CD4-positive, alpha-beta T cell treated with Interferon gamma for 1 hour (primary cell): ENCODE data around the gene TNK1.
A peak's percentile ranks its signal among the peaks of the same experiment; 100 is the strongest.

ENCODE experiments used
- DNase-seq: peaks from one replicate; pipeline ENCODE4 v3.0.0-alpha.2; 2020

The TNK1 gene

GRCh38 chr17:7413346-7413985, 32.6 kb downstream of the TNK1 start:
- no peak for DNase-seq

GRCh38 chr17:7414837-7415236, 33.9 kb downstream of the TNK1 start:
- no peak for DNase-seq

GRCh38 chr17:7415784-7416183, 34.9 kb downstream of the TNK1 start:
- DNase-seq, result no peak

DNA sequence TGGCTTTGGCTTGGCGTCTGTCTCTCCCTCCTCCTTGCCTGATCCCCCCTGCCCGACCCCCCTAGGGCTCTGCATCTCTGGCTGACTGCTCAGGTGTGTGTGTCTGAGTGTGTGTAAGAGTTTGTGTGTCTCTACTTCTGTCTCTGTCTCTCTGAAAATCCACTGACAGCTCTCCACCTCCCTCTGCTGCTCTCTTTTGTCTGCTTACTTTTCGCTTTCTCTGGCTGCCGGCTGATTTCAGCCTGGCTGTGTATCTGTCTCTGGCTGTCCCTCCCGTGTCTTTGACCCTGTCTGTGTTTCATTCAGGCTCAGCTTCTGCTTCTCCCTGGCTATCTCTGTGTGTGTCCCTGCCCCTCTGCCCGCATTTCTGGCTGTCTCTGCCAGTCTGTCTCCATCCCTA, 35.4 kb downstream of the TNK1 start:
- DNase-seq, result no peak

DNA sequence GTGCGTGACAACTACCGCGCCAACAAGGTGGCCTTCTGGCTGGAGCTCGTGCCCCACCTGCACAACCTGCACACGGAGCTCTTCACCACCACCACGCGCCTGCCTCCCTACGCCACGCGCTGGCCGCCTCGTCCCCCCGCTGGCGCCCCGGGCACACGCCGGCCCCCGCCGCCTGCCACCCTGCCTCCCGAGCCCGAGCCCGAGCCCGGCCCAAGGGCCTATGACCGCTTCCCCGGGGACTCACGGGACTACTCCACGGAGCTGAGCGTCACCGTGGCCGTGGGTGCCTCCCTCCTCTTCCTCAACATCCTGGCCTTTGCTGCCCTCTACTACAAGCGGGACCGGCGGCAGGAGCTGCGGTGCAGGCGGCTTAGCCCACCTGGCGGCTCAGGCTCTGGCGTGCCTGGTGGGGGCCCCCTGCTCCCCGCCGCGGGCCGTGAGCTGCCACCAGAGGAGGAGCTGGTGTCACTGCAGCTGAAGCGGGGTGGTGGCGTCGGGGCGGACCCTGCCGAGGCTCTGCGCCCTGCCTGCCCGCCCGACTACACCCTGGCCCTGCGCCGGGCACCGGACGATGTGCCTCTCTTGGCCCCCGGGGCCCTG, 36.3 kb downstream of the TNK1 start:
- DNase-seq, result no peak

GRCh38 chr17:7418472-7419152, 37.7 kb downstream of the TNK1 start:
- no peak for DNase-seq

DNA sequence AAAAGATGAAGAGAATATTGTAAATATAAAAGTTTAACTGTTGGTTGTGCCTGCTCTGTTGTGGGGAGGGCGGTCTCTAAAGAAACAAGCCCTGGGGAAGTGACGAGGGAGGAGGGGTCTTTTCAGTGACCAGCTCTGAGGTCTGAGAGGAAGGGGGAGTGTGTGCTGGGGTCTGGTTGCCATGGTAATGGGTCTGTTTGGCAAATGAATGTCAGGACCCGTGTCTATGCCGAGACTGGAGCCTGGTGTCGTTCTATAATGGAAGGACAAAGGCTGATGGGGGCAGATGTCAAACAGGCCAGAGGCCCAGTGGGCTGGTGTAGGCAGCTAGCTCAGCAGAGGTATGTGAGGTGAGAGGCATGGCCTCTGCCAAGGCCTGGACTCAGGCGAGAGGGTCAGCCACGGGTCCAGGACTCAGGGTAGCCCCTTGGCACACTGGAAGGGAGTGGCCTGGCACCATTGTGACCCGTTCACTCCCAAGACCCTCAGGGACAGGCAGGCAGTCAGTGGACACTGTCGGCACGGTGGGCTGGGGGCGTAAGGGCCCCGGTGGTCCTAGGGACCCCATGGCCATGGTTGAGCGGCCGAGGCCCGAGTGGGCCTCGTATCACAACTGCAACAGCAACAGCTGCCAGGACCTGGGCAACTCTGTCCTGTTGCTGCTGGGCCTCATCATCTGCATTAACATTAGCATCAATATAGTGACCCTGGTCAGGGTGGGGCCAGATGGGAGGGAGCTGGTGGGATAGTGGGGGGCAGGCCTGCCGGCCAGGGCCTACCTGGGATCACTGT, 39.1 kb downstream of the TNK1 start, which contains the start of gene SPEM1:
Gene SPEM1 (plus strand): TSS at position 506 of the 792 bp plus-strand sequence. CDS start 61 bp downstream, at position 567.
- DNase-seq, result no peak

DNA sequence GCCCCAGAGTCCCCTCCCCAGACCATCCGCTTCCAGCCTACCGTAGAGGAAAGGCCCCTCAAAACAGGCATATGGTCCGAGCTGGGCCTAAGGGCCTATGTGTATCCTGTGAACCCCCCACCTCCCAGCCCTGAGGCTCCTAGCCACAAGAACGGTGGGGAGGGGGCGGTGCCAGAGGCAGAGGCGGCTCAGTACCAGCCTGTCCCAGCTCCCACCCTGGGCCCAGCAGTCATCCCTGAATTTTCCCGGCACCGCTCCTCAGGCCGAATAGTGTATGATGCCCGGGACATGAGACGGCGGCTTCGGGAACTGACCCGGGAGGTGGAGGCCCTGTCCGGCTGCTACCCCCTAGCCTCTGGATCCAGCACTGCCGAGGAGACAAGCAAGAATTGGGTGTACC, 40.3 kb downstream of the TNK1 start:
- DNase-seq, result no peak

DNA sequence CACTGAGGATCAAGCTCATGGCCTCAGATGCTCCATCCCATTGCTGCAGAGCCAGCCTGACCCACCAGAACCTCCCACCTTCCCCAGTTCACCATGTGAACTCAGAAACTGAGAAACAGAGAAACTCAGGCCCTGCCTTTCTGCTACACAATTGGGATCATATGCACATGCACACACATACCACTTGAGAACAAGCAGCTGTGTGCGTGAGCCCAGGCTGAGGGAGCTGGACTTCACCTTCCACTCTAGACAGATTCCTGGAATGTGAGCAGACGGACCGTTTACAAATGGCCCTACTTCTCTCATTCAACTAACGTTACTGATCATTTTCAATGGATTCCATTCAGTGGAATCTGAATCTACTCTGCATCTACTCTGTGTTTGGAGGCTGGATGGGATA, 42.8 kb downstream of the TNK1 start:
- no peak for DNase-seq

DNA sequence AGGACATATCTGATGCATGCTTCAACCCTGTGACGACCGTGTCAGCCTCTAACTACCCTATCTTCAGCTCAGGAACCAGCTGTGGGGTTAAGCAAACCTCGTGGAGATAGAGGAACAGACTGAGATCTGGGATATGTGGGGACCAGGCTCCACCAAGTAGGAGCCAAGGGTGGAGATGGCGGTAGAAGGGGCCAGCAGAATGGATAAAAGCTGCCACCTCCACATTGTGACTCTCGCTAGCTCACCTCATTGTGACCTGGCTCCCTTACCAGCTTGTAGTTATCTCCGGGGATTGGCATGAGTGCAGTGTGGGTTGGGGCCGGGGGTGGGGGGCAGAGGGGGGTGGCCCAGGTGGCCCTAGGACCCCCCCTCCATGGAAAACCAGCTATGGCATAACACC, 44.4 kb downstream of the TNK1 start, which contains the start of gene SPEM2:
Gene SPEM2 (plus strand): TSS at position 301 of the 400 bp plus-strand sequence. CDS start 73 bp downstream, at position 374.
- no peak for DNase-seq

DNA sequence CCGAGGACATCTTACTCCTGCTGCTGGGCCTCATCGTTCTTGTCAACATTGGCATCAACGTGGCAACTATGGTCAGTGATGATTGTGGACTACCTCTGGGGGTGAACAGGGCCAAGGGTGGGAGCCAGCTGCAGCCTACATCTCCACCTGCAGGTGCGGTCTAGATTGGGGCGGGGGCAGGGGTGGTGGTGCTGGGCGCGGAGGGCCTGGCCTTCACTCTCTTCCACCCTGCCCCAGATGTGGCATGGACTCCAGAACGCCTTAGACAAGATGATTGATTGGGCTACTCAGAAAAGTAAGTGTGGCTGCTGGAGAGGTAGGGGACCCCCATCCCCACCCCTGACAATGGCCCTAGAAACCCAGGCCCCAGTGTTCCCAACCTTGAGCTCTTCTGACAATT, 44.9 kb downstream of the TNK1 start:
- no peak for DNase-seq

GRCh38 chr17:7426203-7426863, 45.4 kb downstream of the TNK1 start:
- no peak for DNase-seq

DNA sequence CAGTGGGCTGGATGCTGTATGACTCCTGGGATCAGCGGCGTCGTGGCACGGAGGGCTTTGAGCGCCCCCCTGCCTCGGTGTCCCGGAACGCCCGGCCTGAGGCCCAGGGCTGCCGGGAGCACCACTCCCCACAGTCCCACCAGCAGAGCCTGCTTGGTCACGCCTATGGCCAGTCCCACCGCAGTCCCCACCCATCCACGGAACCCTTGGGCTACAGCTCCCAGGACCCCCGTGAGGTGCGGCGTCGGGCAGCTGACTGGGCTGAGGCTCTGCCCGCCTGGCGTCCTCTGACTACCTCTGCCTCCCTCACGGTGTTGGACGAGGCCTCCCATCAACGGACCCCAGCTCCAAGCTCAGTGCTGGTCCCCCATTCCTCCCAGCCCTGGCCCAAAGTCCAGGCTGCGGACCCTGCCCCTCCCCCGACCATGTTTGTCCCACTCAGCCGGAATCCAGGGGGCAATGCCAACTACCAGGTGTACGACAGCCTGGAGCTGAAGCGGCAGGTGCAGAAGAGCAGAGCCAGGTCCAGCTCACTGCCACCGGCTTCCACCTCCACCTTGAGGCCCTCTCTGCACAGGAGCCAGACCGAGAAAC, 46.1 kb downstream of the TNK1 start:
- DNase-seq, result no peak

DNA sequence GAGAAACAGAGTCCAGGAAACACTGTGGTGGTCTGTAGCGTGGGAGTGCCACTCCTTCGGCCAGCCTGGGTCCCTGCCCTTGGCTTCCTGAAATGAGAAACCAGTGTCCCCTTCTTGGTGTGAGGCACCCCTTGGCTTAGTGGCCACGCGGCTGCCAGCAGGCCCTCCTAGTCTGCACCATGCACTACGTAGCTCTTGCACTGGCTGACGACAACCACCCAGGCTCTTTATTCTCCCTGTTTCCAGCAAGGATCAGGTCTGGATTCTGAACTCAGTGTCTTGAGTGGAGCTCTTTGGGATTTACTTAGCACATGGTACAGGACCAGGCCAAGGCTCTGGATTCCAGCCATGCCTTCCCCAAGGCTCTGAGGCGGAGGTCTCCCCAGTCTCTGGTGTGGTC, 46.7 kb downstream of the TNK1 start:
- DNase-seq, result no peak

- DNase-seq, result no peak
Measured at GRCh38 chr17:7428557-7428956, 47.7 kb downstream of the TNK1 start, which contains the start of gene SPEM3. Gene SPEM3 (plus strand): TSS chr17:7428857. CDS start chr17:7428903, 46 bp downstream.

- no peak for DNase-seq
Measured at GRCh38 chr17:7429722-7430121, 48.8 kb downstream of the TNK1 start.

DNA sequence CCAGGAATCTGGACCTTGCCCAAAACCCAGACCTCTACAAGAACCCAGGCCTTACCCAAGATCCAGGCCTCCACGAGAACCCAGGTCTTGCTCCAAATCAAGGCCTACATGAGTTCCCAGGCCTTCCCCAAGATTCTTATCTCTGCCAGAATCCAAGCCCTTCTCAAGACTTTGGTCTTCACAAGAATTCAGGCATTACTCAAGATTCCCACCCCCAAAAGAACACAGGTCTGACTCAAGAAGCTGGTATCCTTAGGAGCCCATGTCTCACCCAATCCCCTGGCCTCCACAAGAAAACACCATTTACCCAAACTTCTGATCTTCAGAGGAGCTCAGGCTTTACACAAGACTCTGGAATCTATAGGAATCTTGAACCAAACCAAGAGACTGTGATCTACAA, 50.3 kb downstream of the TNK1 start:
- no peak for DNase-seq

DNA sequence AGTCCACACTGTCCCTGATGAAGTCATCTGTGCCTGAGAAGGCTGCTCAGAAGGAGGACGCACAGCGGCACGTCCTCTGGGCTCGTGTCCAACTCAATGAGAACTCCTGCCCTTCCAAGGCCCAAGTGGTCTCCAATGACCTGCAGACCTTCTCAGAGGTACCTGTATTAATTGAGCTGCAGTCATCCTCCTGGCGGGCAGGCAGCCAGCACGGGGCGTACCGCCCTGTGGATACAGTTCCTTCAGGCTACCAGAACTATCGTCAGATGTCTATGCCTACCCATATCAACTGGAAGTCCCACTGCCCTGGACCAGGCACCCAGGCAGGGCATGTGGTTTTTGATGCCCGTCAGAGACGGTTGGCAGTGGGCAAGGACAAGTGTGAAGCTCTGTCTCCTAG, 51.4 kb downstream of the TNK1 start:
- DNase-seq, result no peak

GRCh38 chr17:7435676-7436555, 55.0 kb downstream of the TNK1 start:
- peak; percentile 45 for DNase-seq

GRCh38 chr17:7436556-7437368, 55.9 kb downstream of the TNK1 start:
- DNase-seq, result peak; percentile 82
